IPS-18a (cell line): ENCODE data around the gene TCP10L.
"Not testable (repeated sequence)": the region's sequence is repeated elsewhere in the genome, so short reads cannot be mapped to it uniquely, and the experiment has no call there.

Experiments
- H3K27ac ChIP-seq: one replicate; pipeline ENCODE4 v1.5.1; 2013; ENCODE audit warnings: low read length
- H3K27me3 ChIP-seq: one replicate; pipeline ENCODE4 v1.6.1; 2013; ENCODE audit warnings: mild to moderate bottlenecking, low read length; ENCODE audit not compliant: control insufficient read depth, insufficient read depth
- H3K36me3 ChIP-seq: one replicate; pipeline ENCODE4 v1.6.1; 2013; ENCODE audit warnings: low read depth, low read length; ENCODE audit not compliant: control insufficient read depth
- H3K4me1 ChIP-seq: one replicate; pipeline ENCODE4 v1.6.1; 2013; ENCODE audit warnings: low read depth, low read length; ENCODE audit not compliant: control insufficient read depth
- H3K4me3 ChIP-seq: one replicate; pipeline ENCODE4 v1.5.1; 2013; ENCODE audit warnings: low read length
- H3K9ac ChIP-seq: one replicate; pipeline ENCODE4 v1.6.1; 2013; ENCODE audit warnings: mild to moderate bottlenecking, low read length, moderate library complexity
- H3K9me3 ChIP-seq: one replicate; pipeline ENCODE4 v1.6.1; 2013; ENCODE audit warnings: low read depth, low read length; ENCODE audit not compliant: control insufficient read depth

TCP10L gene

GRCh38 chr21:32533053-32533452 lies 52.3 kb downstream of the TCP10L start:
- H3K27me3 ChIP-seq, result no peaks in the 10 kb centered on the region
- no peak overlapping the region for H3K9ac ChIP-seq
- no peaks in the 10 kb centered on the region for H3K4me1 ChIP-seq
- no peak overlapping the region for H3K27ac ChIP-seq
- H3K9me3 ChIP-seq, result no peaks in the 10 kb centered on the region
- no peaks in the 10 kb centered on the region for H3K36me3 ChIP-seq
- H3K4me3 ChIP-seq, result no peak overlapping the region

DNA sequence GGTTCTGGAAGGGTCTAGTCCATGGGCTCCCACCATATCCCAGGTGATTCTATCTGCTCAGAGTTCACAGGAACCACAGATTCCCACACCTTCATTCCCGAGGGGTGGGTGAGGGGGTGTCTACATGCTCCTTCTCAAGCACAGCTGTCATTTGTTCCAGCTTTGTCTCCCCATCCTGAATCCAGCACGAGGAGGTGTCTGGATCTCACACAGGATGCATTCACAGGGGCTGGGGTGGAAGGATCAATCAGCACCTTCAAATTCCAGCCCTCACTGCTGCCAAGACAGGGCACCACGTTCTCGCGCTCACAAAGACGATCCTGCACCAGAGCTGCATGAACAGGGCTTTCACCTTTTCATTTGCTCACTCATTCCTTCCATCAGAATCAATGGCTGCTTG lies 52.7 kb downstream of the TCP10L start:
- H3K4me3 ChIP-seq, result no peak overlapping the region
- H3K36me3 ChIP-seq, result no peaks in the 10 kb centered on the region
- H3K27ac ChIP-seq, result no peak overlapping the region
- H3K4me1 ChIP-seq, result no peaks in the 10 kb centered on the region
- H3K9ac ChIP-seq, result no peak overlapping the region
- H3K27me3 ChIP-seq, result no peaks in the 10 kb centered on the region
- no peaks in the 10 kb centered on the region for H3K9me3 ChIP-seq

DNA sequence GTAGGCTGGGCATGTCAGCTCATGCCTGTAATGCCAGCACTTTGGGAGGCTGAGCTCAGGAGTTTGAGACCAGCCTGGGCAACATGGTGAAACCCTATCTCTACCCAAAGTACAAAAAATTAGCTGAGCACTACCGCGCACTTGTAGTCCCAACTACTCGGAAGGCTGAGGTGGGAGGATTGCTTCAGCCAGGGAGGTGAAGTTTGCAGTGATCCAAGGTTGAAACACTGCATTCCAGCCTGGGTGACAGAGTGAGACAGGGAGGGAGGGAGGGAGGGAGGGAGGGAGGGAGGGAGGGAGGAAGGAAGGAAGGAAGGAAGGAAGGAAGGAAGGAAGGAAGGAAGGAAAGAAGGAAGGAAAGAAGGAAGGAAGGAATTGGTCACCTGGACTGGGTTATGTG lies 53.8 kb downstream of the TCP10L start:
- not testable (repeated sequence) for H3K36me3 ChIP-seq, H3K27ac ChIP-seq, H3K9me3 ChIP-seq, H3K27me3 ChIP-seq, H3K4me1 ChIP-seq, H3K4me3 ChIP-seq, H3K9ac ChIP-seq

- H3K9me3 ChIP-seq, H3K4me3 ChIP-seq, H3K36me3 ChIP-seq, H3K9ac ChIP-seq, H3K27ac ChIP-seq, H3K4me1 ChIP-seq, H3K27me3 ChIP-seq: not testable (repeated sequence)
Observed at GRCh38 chr21:32530809-32531208, 54.5 kb downstream of the TCP10L start.

DNA sequence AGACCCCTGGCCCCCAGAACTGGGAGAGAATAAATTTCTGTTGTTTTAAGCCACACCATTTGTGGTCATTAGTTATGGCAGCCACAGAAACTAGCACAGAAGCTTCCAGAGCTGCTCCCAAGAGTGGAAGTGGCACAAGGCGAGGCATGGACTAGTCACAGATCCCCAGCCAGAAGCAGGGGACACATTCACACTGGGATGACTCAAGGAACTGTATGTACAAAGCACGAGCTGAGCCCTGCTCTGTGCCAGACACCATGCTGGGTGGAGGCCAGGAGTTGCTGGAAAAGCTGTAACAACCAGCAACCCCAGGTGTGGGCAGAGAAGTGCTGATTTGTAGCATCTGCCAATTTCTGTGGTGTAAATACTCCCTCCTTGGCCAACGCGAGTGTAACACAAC lies 55.6 kb downstream of the TCP10L start:
- Histone ChIP-seq H3K9me3 (no peaks in the 10 kb centered on the region), H3K4me3 (no peak overlapping the region), H3K27ac (no peak overlapping the region), H3K36me3 (no peaks in the 10 kb centered on the region), H3K27me3 (no peaks in the 10 kb centered on the region), H3K9ac (no peak overlapping the region), H3K4me1 (no peaks in the 10 kb centered on the region)

DNA sequence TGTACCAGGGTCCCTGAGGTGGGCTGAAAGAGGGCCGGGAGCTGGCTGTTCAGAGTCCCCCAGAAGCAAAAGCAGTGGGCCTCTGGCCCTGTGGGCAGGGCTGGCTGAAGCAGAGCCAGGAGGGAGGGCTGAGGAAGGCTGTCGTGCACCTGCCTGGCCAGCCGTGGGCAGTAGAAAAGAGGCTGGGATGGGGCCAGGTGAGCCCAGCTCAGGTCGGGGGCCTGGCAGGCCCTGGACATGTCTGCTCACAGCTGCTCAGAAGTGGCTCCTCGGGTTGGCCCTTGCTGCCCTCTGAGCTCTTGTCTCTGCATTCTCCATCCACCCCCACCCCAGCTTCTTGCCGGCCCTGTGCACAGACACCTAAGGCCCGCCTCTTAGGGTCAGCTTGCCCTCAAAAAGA lies 60.0 kb downstream of the TCP10L start:
- no peak overlapping the region for H3K27ac ChIP-seq
- H3K4me1 ChIP-seq, result peaks cover 4% of the 10 kb centered on the region
- no peaks in the 10 kb centered on the region for H3K27me3 ChIP-seq
- H3K9ac ChIP-seq, result no peak overlapping the region
- H3K9me3 ChIP-seq, result no peaks in the 10 kb centered on the region
- H3K4me3 ChIP-seq, result no peak overlapping the region
- no peaks in the 10 kb centered on the region for H3K36me3 ChIP-seq

- Histone ChIP-seq H3K4me1 (peaks cover 4% of the 10 kb centered on the region), H3K36me3 (no peaks in the 10 kb centered on the region), H3K9me3 (no peaks in the 10 kb centered on the region), H3K9ac (no peak overlapping the region), H3K27me3 (no peaks in the 10 kb centered on the region), H3K4me3 (no peak overlapping the region), H3K27ac (no peak overlapping the region)
Observed at GRCh38 chr21:32523988-32524719, 61.2 kb downstream of the TCP10L start.
